ENCODE results near the gene UNCX.

Gene UNCX

DNA sequence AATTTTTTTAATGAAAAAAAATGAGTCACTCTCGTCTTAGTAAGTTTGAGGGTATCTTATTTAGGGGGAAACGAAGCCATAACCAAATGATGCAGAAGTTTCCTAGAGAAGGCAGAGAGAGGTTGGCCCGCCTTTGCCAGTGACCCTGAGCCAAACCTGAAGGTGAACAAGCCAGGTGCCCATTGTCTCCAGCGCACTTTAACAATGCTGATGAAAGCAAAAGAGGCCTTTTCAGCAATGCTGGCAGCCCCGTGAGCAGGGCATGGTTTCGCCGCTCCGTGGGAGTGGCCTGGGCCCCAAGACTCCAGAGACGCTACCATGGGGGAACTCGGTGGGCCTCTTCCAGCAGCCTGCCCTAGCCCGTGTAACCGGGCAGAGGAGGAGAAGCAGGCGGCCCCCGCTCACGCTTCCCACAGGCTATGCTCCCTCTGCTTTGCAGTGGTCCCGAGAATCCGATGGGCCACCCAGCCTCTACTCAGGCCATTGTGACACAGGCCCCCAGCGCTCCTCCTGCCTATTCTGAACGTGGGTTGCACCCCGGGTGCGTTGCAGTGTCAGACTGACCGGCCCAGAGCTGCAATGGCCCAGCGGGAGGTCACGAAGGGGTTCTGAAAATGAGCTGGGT lies 14.0 kb upstream of the UNCX start:
- ATAC-seq: no peak
- DNase-seq: no peak

DNA sequence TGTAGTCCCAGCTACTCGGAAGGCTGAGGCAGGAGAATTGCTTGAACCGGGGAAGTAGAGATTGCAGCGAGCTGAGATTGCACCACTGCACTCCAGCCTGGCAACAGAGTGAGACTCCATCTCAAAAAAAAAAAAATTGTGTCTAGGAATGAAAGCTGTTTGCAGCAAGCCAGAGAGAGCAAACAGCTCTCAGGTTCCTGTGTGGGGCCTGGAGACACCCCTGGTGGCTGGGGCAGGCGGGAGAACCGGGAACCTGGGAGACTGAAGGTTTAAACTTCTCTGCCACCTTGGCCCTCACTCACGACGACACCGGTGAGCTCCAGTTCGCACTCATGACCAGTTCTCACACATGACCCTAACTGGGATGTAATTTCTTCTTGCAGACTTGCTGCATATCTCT lies 13.2 kb upstream of the UNCX start:
- DNase-seq (no peak), ATAC-seq (no peak)

DNA sequence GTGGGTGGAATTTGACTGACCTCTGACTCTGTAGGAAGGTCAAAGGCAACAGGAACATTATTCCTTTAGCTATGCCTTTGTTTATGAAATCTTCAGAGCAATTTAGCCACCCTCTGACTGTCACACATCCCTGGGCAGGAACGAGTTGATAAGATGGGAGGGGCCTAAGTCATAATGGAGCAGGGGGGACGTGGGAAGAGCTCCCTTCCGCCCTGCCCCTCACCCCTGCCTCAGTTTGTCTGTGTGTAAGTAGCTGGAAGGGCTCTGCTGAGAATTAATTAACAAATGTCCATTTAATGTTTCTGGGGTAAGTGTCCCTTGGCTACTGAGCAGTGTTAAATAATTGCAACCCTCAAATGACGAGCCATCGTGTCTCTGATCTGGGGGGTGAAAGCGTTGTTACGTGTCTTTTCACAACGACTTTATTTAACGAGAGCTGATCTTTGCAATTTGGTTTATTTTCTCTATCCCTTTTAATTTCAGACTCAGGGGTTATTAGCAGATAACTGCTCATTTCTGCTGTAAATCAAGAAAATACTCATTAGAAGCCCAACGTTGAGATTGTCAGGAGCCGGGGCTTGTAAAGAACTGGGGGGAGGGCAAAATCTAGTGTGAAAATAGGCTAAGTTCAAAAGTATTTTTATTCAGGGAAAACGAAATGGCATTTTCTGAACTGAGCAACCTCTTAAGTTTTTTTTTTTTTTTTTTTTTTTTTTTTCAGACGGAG lies 12.5 kb upstream of the UNCX start:
- ATAC-seq (no peak), DNase-seq (no peak)

DNA sequence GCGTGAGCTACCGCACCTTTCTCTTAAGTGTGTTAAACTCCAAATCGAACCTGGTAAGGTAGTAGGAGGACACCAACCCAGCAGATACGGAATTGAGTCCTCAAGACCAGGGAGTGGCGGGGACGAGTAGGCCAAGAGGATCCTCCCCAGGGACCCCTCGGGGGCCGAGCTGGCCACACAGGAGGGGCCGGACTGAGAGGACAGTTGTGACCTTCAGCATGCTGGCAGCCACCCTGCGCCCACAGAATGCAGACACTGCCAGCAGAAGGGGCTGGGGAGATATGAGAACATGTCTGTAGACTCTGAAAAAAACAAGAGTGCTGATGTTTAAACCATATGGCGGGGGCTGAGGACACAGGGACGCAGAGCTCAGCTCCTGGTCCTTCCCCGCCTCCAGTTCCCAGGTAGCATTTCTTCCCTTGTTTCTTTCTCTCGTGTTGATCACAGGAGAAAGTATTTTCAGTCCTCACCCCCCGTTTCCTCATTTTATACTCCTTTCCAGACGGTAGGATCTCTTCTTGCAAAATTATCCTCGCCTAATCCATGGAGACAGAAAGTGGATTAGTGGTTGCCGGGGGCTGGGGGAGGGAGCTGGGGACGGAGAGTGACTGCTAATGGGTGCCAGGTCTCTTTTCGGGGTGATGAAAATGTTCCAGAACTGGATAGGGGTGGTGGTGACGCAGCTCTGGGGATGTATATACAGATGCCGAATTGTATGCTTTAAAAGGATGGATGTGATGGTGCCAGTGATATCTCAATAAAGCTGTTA lies 11.5 kb upstream of the UNCX start:
- ATAC-seq: no peak
- no peak for DNase-seq

DNA sequence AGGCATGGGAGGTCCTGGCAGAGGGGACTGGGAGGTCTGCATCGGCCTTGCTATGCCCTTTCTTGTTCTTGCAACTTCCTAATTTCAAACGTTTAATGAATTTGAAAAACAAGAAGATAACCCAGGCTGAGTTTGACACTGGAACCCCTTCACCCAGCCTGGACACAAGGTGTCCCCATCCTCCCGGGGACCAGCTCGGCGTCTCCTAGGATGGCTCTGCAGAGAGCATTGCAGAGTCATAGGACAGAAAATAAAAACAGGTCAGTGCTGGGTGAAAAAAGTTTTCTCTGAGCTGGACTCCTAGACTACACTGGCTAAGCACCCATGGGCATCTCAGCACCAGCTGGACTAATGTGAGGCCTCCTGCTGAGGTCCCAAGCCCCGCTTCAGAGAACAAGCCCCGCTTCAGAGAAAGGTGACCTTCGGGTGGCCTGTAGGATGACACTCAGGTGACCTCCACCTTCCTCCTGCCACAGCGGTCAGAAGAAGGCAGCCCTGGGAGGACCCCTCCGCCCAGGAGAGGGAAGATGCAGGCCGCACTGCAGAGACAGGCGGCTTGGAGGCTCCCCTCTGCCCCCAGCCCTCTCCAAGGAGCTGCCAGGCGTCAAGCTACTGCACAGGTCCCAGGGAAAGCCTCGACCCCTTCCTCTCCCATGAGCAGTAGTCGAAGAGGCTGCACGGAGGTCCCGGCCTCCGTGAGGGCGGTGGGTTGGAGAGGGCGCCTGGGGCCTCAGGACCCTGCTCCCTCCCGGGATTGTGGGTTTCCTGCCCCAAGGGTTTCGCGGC lies 9.3 kb upstream of the UNCX start:
- ATAC-seq (no peak), DNase-seq (no peak)

DNA sequence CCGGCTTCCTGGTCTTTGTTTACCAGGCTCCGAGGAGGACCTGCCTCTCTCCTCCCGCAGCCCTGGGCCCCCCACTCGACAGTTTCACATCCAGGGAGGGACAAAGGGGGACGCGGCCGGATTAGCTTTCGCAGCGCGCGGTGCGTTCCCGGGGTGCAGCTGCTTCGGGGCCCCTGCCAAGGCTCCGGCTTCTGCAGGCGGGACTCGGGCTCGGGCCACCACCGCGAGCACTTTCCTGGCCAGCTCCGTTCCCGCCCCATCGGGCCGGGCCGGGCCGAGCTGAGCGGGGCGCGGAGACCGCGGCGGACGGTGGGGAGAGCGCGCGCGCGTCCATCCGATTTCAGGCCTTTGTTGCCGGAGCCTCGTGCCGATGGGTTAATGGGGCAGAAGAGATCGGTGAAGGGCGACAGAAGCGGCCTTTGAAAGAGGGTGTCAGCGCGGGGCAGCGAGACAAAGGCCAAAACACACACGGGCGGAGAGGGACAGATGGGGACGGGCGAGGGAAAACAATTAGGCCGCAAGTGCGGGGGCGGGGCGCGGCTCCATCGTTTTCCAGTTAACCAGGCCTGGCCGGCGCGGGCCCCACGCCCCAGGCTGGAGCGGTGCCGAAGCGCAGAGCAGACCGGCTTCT lies 8.5 kb upstream of the UNCX start:
- no peak for ATAC-seq
- DNase-seq: no peak

DNA sequence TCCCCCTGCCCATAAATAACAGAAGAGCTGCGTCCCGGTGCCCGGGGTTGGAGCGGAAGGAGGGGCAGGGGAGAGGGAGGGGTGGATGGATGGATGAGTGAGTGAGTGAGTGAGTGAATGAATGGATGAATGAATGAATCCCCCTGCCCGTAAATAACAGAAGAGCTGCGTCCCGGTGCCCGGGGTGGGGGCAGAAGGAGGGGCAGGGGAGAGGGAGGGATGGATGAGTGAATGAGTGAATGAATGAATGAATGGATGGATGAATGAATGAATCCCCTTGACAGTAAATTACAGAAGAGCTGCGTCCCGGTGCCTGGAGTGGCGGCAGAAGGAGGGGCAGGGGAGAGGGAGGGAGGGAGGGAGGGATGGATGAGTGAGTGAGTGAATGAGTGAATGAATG lies 7.6 kb upstream of the UNCX start:
- DNase-seq: no peak
- no peak for ATAC-seq

DNA sequence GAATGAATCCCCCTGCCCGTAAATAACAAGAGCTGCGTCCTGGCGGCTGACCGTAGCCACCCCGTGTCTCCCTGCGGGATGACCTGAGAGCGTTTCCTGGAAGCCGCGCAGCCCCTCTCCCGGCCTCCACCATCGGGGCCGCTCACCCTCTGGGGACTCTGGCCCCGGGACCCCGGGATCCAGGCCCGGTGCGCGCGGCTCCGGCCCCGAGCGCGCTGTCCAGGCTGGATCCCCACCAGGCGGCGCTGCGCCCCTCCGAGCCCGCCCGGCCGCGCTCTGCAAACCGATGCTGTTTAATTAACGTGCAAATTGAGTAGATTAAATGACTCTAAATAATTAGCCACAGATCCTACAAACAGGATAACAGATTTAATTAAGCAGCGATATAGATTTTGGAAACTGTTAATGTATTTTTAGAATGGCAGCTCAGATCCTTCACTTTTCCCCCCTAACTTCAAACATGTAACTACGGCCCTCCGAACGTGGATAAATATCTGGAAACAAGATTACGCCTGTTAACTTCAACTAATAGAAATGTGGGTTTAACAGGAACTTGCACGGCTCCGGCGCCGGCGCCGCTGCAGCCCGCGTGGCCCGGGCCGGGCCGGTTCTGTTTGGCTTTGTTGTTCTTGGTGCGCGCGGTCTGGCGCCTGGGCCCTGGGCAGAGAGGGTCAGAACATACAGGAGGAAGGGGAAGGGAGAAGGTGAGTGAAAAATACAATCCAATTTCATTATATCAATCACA lies 7.1 kb upstream of the UNCX start:
- DNase-seq (peak; percentile 71), ATAC-seq (peak; percentile 59)

DNA sequence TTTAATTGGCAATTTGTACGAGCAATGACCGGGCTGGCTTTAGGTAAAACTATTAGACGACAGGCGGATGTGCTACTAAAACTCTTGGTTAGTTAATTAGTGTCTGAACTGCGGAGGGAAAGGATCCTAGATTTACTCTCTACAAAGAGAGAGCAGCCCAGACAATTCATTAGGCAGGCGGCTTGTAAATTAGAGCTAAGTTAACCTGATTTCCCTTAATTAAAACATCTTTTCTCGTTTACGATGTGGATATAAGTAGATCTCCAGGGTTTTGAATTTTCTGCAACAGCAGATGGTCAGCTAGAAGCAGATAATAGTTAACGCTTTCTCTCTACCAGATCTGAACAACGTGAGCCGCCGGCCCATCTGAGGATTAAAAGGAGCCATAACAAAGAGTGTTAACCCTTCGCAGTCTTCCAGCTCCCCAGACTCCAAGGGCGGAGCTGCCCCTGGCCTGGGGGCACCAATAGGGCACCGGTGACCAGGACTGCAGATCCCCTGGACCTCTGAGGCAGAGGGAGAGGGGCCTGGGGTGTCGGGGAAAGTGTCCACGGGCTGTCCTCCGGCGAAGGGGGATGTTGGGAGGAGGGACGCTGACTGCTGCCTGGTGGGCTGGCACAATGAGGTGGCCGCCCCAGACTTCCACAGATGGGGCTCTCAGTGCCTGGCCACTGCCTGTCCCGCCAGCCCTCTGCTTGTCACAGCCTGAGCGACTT lies 6.3 kb upstream of the UNCX start:
- no peak for ATAC-seq
- DNase-seq: no peak

DNA sequence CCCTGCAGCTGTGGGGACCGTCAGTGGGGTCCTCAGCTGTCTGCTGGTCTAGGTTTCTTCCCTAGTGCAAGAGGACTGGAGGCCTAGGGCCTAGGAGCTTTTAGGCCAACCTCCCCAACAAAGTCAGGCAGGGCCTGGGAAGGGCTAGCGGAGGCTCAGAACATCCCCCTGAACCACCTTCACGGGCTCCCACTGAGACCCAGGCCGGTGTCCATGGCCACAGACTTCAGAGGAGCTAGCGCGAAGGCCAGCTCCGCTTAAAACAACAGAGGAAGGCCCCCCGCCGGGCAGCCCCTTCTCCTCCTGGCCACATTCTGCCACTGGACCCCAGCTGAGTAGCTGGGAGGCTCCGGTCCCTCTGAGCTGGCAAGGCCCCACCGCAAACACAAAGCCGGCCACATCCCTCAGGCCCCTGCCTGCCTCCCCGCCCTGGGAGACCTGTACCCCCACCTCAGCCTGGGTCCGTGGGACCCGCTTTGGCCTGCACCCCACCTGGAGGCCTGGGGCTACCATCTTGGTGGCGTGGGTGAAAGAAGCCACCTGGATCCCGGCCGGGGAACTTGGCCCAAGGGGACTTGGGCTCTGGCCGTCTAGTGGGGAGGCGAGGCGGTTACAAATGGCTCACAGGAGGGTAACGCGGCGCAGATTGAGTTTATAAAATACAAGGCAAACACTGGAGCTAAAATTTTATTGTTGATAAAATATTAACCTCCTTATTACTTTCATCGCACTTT lies 5.4 kb upstream of the UNCX start:
- no peak for ATAC-seq
- no peak for DNase-seq

DNA sequence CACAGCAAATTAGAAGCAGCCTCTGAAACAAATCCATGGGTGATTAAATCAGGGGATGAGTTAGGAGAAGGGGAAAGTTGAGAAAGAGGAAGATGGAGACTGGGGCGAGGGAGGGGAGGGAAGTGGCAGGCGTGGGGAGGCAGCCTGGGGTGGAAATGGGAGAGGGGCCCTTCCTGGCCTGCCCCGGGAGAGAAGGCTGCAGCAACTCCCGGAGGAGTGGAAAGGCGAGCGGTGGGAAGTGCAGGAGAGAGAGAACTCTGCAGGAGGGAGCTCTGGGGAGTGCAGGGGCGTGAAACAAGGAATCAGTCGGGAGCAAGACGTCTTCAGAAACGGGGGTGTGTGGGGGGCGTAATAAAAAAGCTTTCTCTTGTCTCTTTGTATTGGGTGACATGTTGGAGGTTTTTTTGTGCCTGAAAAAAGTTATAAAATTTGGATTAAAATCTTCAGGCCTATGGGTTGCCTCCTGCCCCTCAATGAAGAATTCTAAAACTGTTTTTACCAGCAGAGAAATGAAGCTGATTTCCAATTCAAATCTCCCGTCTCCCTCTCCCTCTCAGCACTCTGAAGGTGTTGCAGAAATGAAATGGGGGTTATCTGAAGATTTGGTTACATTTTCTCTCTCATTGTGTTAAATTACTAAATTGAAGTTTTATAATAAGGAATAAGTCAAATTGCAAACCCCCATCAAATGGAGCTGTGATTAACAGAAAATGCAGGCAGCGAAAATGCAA lies 4.7 kb upstream of the UNCX start:
- no peak for ATAC-seq

DNA sequence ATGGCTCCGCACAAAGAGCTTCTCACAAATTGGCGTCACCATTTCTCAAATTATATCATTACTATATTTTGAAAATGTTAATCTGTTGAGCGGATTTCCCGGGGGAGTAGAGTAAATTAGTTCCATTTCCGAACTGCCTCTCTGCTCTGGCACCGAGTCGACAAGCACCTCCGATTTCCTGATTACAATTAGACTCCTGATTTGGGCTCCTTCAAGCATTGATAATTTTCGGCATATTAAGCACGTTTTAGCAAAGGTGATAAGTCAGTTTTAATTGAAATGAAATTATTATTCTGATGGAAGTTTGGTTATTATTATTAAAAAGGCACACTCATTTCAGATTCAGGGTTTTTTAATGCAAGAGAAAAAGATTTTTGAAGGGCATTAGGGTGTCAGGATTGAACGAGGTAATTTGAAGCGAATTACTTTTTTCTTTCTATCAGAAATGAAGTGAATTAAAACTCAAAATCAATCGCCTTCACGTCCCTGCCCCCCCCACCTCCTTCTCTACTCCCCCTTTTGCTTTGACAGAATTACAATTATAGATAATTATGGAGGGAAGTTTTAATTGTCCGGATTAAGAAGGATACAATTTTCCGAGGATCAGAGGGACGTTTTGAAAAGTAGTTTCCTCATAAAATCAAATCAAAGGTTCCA lies 4.0 kb upstream of the UNCX start:
- no peak for ATAC-seq
- DNase-seq: no peak

More for the DNA sequence above, 4.7 kb upstream of the UNCX start:
- no peak for DNase-seq

DNA sequence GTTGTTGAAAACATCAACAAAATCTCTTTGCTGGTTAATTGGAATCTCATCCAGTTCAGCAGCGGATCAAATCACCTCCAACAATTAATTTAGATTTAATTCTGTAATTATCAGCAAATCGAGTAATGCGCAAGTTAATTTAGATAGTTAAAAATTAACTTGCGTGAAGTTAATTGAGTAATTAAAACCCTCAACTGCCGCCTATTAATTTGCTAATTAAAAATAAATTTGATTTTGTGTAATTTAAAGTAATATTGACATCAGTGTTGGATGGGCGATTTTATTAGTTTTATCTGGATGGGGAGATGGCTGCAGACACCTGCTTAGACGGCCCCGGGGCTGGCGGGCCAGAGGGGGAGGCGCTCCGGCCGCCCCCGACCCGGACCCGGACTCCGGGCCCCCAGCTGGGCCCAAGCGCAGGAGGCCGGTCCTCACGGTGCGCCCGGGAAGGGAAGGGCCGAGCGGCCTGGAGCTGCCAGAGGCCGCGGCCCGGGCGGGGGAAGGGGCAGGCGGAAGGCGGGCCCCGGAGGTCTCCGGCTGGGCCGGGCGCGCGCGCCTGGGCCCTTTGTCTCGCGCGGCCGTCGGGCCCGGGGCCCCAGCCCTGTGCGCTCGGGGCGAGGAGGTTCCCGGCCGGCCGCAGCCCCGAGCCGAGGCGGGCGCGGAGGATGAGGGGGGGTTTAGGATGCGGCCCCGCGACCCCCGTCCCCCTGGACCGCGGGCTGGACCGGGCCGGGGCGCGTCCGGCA lies 3.3 kb upstream of the UNCX start:
- ATAC-seq: no peak
- DNase-seq: no peak

DNA sequence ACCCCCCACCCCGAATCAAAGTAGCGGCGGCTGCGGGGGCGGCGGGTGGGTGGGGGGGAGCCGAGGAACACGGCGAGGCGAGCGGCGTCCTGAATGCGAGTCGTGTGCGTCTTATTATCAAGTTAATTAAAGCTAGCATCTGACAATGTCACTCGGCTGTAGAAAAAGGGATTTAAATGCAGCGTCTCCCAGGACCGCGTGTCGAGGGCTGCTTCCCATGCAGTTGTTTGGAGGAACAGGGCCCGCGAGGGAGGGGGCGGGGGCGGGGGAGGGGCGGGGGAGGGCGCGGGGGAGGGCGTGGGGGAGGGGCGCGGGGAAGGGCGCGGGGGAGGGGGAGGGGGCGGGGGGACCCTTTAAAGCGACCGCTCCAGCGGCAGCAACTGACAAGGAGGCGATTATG lies 2.7 kb upstream of the UNCX start:
- DNase-seq: no peak
- no peak for ATAC-seq

DNA sequence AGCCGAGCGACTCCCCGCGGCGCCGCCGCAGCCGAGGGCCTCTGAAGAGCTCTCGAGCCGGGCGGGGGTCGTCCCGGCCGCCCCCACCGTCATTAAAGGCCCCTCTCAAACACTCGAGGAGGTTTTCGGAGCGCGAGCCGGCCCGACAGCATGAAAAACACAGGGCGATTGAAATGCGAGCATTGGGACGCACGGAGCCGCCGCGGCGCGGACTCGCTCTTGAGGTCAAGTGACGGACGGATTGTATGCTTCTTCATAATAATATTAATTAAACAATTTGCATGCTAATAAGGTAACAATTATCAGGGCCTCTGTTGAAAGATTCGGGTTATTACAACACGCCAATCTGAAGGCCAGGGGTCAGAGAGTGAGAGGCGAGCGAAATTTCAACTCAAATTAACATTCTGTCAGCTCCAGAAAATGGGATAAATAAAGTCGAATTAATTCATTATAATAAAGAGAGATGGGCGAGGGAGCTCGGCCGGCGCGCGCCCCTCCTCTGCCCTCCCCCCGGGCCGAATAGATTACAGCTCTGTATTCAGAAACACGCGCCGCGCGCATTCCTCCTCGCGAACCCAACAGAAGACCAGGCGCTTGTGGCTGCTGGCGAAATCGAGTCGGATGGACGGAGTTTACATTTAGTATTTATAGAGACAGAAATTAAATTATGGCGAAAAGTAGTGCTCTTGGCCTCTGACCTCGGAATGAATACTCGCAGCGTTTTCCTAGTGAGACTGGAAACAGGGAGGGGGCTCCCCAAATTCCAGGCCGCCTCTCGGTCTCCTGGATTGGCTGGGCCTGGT lies 2.1 kb upstream of the UNCX start:
- DNase-seq (no peak), ATAC-seq (no peak)

DNA sequence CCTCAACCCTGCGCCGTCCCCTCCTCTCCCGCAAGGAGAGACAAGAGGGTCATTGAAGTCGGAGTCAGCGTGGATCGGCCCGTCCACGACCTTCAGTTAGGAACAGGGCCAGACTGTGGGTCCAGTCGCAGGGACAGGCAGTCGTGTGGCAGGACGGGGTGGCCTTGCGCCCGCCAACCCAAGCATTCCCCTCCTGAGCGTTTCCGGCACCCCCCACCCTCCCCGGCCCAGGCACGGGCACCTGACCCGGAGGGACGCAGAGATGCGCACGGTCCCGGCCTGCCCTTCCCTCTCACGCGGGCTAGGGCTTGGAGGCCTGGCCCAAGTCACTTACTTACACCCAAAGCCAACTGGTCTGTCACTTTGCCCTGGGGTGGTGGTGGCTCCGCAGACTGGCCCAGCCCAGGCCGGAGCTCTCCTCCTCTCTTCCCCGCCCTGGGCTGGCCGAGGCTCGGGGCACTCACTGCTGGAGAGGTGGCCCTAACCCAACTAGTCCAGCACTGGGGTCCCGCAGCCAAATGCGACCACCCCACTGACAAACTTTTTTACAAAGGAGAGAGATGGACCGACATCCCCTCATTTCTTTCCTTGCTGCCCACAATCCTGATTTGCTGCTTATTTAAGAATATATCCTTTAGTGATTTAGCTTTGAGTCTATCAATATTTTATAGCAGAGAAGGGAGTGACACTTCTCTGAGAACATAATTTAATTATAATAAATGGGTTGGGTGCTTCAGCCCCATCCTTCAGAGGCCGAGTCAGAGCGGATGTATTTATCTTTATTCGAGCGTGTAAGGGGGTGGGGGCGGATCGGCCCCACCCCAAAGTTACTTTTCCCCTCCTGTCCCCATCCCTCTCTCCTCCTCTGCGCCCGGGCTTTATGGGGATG lies 1.2 kb upstream of the UNCX start:
- DNase-seq (no peak), ATAC-seq (no peak)

Data from stimulated activated naive CD8-positive, alpha-beta T cell treated with anti-CD3 and anti-CD28 coated beads, Interleukin-15, Interleukin-2, amounts not matched to agents 100 U/mL and 50 U/mL, for 24 hours (primary cell).